ENCODE data around the gene CDYL.

CDYL gene

DNA sequence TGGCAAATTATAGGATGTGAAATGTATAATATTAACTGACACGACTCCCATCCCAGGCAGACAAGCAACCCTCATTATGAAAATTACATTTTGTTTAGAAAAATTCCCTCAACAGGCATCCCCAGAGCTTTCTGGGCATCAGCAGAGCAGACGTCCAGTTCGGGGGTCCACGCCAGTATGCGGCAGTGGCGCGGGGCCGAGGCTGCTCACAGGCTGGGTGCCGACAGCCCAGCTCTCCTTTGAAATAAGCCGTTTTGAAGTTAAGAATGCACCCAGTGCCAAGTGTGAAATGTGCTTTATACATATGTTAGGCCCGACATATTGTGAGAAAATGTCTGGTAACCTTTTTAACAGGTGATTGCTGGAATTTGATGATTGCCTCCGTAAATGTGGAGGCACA, 177.2 kb downstream of the CDYL start:
- Histone ChIP-seq H2AFZ (ENCODE audit: low read depth, low read length, severe bottlenecking) (no peak overlapping the region), H3K79me2 (ENCODE audit: insufficient read depth, low read length) (no peaks in the 10 kb centered on the region), H3K4me3 (ENCODE audit: insufficient read depth, low read length, poor library complexity, severe bottlenecking) (no peak overlapping the region), H3K4me2 (ENCODE audit: low read depth, low read length, poor library complexity, severe bottlenecking) (no peak overlapping the region), H3K27me3 (ENCODE audit: low read length) (no peaks in the 10 kb centered on the region), H3K27ac (ENCODE audit: low read depth, low read length) (no peak overlapping the region), H3K9me3 (ENCODE audit: insufficient read depth, low read length) (no peaks in the 10 kb centered on the region), H4K20me1 (ENCODE audit: low read depth, low read length) (no peaks in the 10 kb centered on the region), H3F3A (ENCODE audit: insufficient read depth) (no peaks in the 10 kb centered on the region), H3K36me3 (ENCODE audit: low read length) (no peaks in the 10 kb centered on the region), H3K9me2 (replicated peaks; ENCODE audit: insufficient read depth, low read length) (no peaks in the 10 kb centered on the region), H3K9ac (ENCODE audit: low read length) (no peak overlapping the region)
- TF ChIP-seq EZH2phosphoT487 (conservative IDR thresholded peaks at IDR 0.05; ENCODE audit: low read length), result no peak
- TF ChIP-seq, protein P1, sequence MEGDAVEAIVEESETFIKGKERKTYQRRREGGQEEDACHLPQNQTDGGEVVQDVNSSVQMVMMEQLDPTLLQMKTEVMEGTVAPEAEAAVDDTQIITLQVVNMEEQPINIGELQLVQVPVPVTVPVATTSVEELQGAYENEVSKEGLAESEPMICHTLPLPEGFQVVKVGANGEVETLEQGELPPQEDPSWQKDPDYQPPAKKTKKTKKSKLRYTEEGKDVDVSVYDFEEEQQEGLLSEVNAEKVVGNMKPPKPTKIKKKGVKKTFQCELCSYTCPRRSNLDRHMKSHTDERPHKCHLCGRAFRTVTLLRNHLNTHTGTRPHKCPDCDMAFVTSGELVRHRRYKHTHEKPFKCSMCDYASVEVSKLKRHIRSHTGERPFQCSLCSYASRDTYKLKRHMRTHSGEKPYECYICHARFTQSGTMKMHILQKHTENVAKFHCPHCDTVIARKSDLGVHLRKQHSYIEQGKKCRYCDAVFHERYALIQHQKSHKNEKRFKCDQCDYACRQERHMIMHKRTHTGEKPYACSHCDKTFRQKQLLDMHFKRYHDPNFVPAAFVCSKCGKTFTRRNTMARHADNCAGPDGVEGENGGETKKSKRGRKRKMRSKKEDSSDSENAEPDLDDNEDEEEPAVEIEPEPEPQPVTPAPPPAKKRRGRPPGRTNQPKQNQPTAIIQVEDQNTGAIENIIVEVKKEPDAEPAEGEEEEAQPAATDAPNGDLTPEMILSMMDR (IDR thresholded peaks at IDR 0.05; ENCODE audit: insufficient read depth, low read length, poor library complexity, severe bottlenecking), result no peak

DNA sequence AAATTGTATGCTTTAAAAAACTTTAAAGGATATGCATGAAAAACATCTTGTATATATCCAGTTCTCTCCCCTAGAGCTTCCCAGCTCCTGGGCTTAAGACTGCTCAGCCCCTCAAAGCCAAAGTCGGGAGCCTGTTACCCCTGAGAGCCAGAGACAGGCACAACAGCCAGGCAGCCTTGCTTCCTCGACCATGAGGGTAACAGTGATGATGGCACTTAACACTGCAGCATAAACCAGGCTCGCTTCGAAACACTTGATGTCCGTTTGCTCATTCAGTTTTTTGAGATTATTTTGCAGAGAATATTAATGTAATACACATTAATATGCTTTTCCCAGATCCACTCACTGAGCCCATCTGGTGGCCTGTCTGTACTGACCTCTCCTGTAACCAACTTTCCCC, 180.4 kb downstream of the CDYL start:
- TF ChIP-seq, protein P1 (IDR thresholded peaks at IDR 0.05; ENCODE audit: insufficient read depth, low read length, poor library complexity, severe bottlenecking), result no peak
- no peak for TF ChIP-seq EZH2phosphoT487 (conservative IDR thresholded peaks at IDR 0.05; ENCODE audit: low read length)
- Histone ChIP-seq H3K27me3 (ENCODE audit: low read length) (no peaks in the 10 kb centered on the region), H3K4me2 (ENCODE audit: low read depth, low read length, poor library complexity, severe bottlenecking) (no peak overlapping the region), H3K9me3 (ENCODE audit: insufficient read depth, low read length) (no peaks in the 10 kb centered on the region), H3K9ac (ENCODE audit: low read length) (no peak overlapping the region), H3K9me2 (replicated peaks; ENCODE audit: insufficient read depth, low read length) (no peaks in the 10 kb centered on the region), H2AFZ (ENCODE audit: low read depth, low read length, severe bottlenecking) (no peak overlapping the region), H3K36me3 (ENCODE audit: low read length) (no peaks in the 10 kb centered on the region), H3K79me2 (ENCODE audit: insufficient read depth, low read length) (no peaks in the 10 kb centered on the region), H4K20me1 (ENCODE audit: low read depth, low read length) (no peaks in the 10 kb centered on the region; the same call in 1 of the 2 replicates), H3K27ac (ENCODE audit: low read depth, low read length) (no peak overlapping the region), H3F3A (ENCODE audit: insufficient read depth) (no peaks in the 10 kb centered on the region), H3K4me3 (ENCODE audit: insufficient read depth, low read length, poor library complexity, severe bottlenecking) (no peak overlapping the region)

DNA sequence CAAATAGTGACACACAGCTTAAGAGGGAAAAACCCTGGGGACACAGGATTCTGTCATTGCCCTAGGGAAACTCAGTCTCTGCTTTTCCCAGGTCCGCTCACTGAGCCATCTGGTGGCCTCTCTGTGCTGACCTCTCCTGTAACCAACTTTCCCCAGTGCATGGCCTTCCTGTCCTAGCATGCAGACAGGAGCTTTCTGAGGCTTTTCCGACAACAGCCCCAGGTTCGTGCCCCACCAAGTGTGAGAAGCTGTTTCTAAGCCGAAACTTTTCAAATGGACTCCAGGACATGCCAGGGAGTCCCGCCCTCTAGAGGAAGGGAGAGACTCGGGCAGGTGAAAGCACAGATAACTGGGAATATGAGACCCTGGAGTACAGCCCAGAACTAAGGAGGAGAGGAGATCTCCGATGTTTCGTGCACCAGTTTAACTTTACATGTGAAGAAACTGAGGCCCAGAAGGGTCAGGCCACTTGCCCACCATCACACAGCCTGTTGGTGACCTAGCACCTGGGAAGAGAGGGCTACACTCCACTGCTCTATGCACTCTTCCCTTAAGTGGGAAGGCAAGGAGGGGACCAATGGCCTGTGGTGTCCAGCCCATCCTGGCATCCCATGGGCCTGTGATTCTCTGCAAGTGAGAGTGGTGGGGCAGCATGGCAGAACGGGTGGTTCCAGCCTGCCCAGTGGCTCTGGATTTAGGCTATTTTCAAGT, 181.5 kb downstream of the CDYL start:
- no peak overlapping the region for H3K4me2 ChIP-seq (ENCODE audit: low read depth, low read length, poor library complexity, severe bottlenecking)
- H3K27ac ChIP-seq (ENCODE audit: low read depth, low read length), result no peak overlapping the region
- H3K36me3 ChIP-seq (ENCODE audit: low read length), result no peaks in the 10 kb centered on the region
- H3K9me3 ChIP-seq (ENCODE audit: insufficient read depth, low read length), result no peaks in the 10 kb centered on the region
- H3K27me3 ChIP-seq (ENCODE audit: low read length), result no peaks in the 10 kb centered on the region
- no peaks in the 10 kb centered on the region for H3K79me2 ChIP-seq (ENCODE audit: insufficient read depth, low read length)
- TF ChIP-seq, protein P1 (IDR thresholded peaks at IDR 0.05; ENCODE audit: insufficient read depth, low read length, poor library complexity, severe bottlenecking), result peak; percentile 19
- no peak for TF ChIP-seq EZH2phosphoT487 (conservative IDR thresholded peaks at IDR 0.05; ENCODE audit: low read length)
- H2AFZ ChIP-seq (ENCODE audit: low read depth, low read length, severe bottlenecking), result no peak overlapping the region
- H4K20me1 ChIP-seq (ENCODE audit: low read depth, low read length), result no peaks in the 10 kb centered on the region; the same call in 1 of the 2 replicates
- H3K9ac ChIP-seq (ENCODE audit: low read length), result no peak overlapping the region
- no peaks in the 10 kb centered on the region for H3F3A ChIP-seq (ENCODE audit: insufficient read depth)
- H3K4me3 ChIP-seq (ENCODE audit: insufficient read depth, low read length, poor library complexity, severe bottlenecking), result no peak overlapping the region
- no peaks in the 10 kb centered on the region for H3K9me2 ChIP-seq (replicated peaks; ENCODE audit: insufficient read depth, low read length)

Data from SU-DHL-6 (cell line).